ENCODE data around the gene EZH1. TPM values are rescaled to one million over a fixed set of nuclear protein-coding genes. Genes with fewer than 3 reads are reported as not detected.
A peak's percentile ranks its signal among the peaks of the same experiment; 100 is the strongest.

Gene EZH1
- total and polyA plus RNA-seq, 2 experiments from 2014 or later, result 9.5 to 22.5 TPM

DNA sequence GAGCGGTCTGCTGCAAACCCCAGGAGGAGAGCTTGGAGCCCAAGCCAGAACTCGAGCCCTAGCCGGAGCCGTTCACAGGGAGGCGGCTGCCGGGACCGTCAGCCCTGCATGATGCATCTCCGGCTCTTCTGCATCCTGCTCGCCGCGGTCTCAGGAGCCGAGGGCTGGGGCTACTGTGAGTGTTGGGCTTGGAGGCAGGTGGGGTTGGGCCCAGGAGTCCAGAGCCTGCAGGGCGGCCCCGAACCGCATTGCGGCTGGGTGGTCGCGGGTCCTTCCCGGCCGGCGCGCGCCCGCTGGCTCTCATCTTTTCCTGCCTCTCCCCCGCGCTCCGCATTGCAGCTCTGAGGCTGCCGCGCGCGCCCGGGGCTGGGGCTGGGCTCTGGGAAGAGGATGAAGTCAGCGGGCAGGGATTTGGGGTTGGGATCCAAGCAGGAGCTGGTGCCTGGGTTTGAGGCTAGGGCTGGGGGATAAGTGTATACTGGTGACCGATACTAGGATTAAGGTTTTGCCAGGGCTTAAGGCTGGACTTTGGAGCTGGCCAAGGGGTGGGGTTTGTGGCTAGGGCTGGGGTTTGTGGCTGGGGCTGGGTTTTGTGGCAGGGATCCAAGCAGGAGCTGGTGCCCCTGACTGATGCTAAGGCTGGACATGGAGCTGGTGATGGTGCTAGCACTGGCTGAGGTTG, 62.0 kb downstream of the EZH1 start:
- no peaks in the 10 kb centered on the region for H3K9me3 ChIP-seq (ENCODE audit: low read depth)
- under 1% methylated on average over 27 of the region's 34 CpGs for WGBS (ENCODE audit: low lambda C conversion rate, missing lambda C conversion rate)
- peaks cover 21% of the 10 kb centered on the region for H3K4me1 ChIP-seq (ENCODE audit: insufficient read depth)
- H3K27ac ChIP-seq, result peak overlapping the region; percentile 53
- TF ChIP-seq, protein P1, sequence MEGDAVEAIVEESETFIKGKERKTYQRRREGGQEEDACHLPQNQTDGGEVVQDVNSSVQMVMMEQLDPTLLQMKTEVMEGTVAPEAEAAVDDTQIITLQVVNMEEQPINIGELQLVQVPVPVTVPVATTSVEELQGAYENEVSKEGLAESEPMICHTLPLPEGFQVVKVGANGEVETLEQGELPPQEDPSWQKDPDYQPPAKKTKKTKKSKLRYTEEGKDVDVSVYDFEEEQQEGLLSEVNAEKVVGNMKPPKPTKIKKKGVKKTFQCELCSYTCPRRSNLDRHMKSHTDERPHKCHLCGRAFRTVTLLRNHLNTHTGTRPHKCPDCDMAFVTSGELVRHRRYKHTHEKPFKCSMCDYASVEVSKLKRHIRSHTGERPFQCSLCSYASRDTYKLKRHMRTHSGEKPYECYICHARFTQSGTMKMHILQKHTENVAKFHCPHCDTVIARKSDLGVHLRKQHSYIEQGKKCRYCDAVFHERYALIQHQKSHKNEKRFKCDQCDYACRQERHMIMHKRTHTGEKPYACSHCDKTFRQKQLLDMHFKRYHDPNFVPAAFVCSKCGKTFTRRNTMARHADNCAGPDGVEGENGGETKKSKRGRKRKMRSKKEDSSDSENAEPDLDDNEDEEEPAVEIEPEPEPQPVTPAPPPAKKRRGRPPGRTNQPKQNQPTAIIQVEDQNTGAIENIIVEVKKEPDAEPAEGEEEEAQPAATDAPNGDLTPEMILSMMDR (IDR thresholded peaks at IDR 0.05; ENCODE audit: poor library complexity), result no peak
- TF ChIP-seq EZH2 (IDR thresholded peaks at IDR 0.05; ENCODE audit: borderline replicate concordance) (no peak), EZH2phosphoT487 (IDR thresholded peaks at IDR 0.05; ENCODE audit: low read depth, severe bottlenecking, unreplicated experiment) (no peak)
- no peaks in the 10 kb centered on the region for H3K9me2 ChIP-seq (replicated peaks; ENCODE audit: insufficient read depth)
- peak overlapping the region; percentile 3 for H2AFZ ChIP-seq
- peaks cover 2% of the 10 kb centered on the region for H3K79me2 ChIP-seq
- H3K4me2 ChIP-seq, result peak overlapping the region; percentile 96
- H3K36me3 ChIP-seq (replicated peaks; ENCODE audit: insufficient read depth, low read depth), result no peaks in the 10 kb centered on the region
- peak; percentile 71 for DNase-seq (ENCODE audit: low spot score)
- no peaks in the 10 kb centered on the region for H3K27me3 ChIP-seq
- H3K4me3 ChIP-seq, result peak overlapping the region; percentile 36
- no peaks in the 10 kb centered on the region for H4K20me1 ChIP-seq (ENCODE audit: insufficient read depth, poor library complexity, severe bottlenecking)

DNA sequence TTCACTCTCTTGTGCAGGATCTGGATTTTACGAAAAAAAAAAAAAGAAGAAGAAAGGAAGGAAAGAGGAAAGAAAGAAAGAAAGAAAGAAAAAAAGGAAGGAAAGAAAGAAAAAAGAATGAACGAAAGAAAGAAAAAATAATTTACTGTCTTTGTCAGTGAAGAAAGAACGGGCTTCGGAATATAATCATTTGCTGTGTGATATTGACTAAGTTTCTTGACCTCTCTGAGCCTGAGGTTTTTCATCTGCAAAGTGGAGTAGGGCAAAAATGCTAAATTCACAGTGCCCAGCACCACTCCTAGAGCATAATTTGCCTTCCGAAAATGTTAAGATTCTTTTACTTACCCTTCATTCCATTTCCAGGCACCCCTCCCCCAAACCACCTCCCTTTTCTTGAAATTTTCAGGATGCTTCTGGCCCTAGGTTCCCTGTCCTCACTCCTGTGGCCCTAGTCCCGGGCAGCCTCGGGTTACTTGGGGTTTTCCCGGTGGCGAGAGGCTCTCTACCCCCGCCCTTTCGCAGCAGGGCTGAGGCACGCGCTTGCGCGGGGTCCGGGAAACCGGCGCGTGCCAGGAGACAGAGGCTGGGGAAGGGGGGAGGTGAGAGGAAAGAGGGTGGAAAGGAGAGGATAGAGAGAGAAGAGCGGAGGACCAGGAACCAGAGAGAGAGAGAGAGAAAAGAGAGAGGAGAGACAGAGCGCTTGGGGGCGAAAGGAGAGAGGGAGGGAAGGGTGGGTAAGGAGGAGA, 62.7 kb downstream of the EZH1 start, which contains the start of gene CNTNAP1:
TSS of gene CNTNAP1 (plus strand) at position 556 of the 746 bp plus-strand sequence. CDS start 299 bp downstream, outside the sequence.
- no peak for TF ChIP-seq EZH2 (IDR thresholded peaks at IDR 0.05; ENCODE audit: borderline replicate concordance)
- TF ChIP-seq, protein P1 (IDR thresholded peaks at IDR 0.05; ENCODE audit: poor library complexity), result no peak
- TF ChIP-seq EZH2phosphoT487 (IDR thresholded peaks at IDR 0.05; ENCODE audit: low read depth, severe bottlenecking, unreplicated experiment), result no peak
- no peaks in the 10 kb centered on the region for H3K36me3 ChIP-seq (replicated peaks; ENCODE audit: insufficient read depth, low read depth)
- 15% methylated on average over 19 of the region's 22 CpGs for WGBS (ENCODE audit: low lambda C conversion rate, missing lambda C conversion rate)
- peak within 1 kb of the TSS; percentile 36 for H3K4me3 ChIP-seq
- H3K9me2 ChIP-seq (replicated peaks; ENCODE audit: insufficient read depth), result no peaks in the 10 kb centered on the region
- peak within 1 kb of the TSS; percentile 96 for H3K4me2 ChIP-seq
- H3K27me3 ChIP-seq, result no peaks in the 10 kb centered on the region
- peak within 1 kb of the TSS; percentile 53 for H3K27ac ChIP-seq
- H3K9me3 ChIP-seq (ENCODE audit: low read depth), result no peaks in the 10 kb centered on the region
- H4K20me1 ChIP-seq (ENCODE audit: insufficient read depth, poor library complexity, severe bottlenecking), result no peaks in the 10 kb centered on the region
- DNase-seq (ENCODE audit: low spot score), result peak; percentile 87
- H3K4me1 ChIP-seq (ENCODE audit: insufficient read depth), result peaks cover 27% of the 10 kb centered on the region
- H3K79me2 ChIP-seq, result peaks cover 2% of the 10 kb centered on the region
- H2AFZ ChIP-seq, result peak within 1 kb of the TSS; percentile 3

DNA sequence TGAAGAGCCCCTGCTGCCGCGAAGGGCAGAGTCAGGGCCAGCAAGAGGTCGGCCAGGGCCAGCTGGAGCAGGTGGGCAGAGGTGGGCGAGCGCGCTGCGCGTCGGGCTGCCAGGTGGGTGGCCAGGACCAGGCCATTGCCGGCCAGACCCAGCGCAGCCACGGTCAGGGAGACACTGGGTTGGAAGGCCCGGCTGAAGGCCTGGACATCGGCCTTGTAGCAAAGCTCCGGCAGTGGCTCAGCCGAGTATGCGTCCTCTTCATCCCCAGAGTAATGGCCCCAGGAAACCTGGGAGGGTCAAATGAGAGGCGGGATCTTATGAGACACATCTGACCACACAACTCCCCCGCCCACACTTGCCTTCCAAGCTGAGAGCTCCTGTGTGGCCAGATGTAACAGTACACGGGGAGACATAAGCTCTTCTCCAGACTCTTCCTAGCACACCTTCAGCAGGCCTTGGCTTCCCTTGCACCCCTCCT, 64.5 kb downstream of the EZH1 start:
- Histone ChIP-seq H3K4me2 (peak overlapping the region; percentile 89), H3K4me3 (no peak overlapping the region), H3K36me3 (replicated peaks; ENCODE audit: insufficient read depth, low read depth) (no peaks in the 10 kb centered on the region), H3K9me2 (replicated peaks; ENCODE audit: insufficient read depth) (no peaks in the 10 kb centered on the region), H3K79me2 (peaks cover 15% of the 10 kb centered on the region), H3K27me3 (no peaks in the 10 kb centered on the region), H3K27ac (peak overlapping the region; percentile 98), H3K9me3 (ENCODE audit: low read depth) (no peaks in the 10 kb centered on the region), H2AFZ (peak overlapping the region; percentile 83), H3K4me1 (ENCODE audit: insufficient read depth) (peaks cover 29% of the 10 kb centered on the region), H4K20me1 (ENCODE audit: insufficient read depth, poor library complexity, severe bottlenecking) (peaks cover 5% of the 10 kb centered on the region)
- 87% methylated on average over 20 of the region's 20 CpGs for WGBS (ENCODE audit: low lambda C conversion rate, missing lambda C conversion rate)
- TF ChIP-seq, protein P1 (IDR thresholded peaks at IDR 0.05; ENCODE audit: poor library complexity), result no peak
- no peak for TF ChIP-seq EZH2 (IDR thresholded peaks at IDR 0.05; ENCODE audit: borderline replicate concordance)
- no peak for TF ChIP-seq EZH2phosphoT487 (IDR thresholded peaks at IDR 0.05; ENCODE audit: low read depth, severe bottlenecking, unreplicated experiment)
- no peak for DNase-seq (ENCODE audit: low spot score)
